Measurements from ENCODE around the gene ZWINT.

ZWINT gene

DNA sequence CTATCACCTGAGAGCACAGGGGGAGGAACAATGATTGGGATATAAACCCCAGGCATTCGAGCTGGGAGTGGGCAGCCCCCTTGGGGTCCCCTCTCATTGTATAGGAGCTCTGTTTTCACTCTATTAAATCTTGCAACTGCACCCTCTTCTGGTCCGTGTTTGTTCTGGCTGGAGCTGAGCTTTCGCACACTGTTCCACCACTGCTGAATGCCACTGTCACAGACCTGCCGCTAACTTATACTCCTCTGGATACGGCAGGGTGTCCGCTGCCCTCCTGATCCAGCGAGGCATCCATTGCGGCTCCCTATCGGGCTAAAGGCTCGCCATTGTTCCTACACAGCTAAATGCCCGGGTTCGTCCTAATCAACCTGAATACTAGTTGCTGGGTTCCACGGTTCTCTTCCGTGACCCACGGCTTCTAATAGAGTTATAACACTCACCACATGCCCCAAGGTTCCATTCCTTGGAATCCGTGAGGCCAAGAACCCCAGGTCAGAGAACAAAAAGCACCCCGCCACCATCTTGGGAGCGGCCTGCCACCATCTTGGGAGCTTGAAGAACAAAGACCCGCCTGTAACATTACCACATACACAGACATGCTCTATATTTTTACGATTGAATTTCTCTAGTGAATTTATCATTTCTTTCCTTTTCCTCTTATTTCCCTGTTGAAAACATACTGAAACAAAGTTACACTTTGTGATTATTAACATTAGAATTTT lies 9.0 kb downstream of the ZWINT start (continued):
- no peak for TF ChIP-seq OVOL3 (tag by site-specific recombination; IDR thresholded peaks at IDR 0.05)
- no peak for TF ChIP-seq ZNF48 (tag by site-specific recombination; IDR thresholded peaks at IDR 0.05)
- TF ChIP-seq ZNF114 (tag by site-specific recombination; IDR thresholded peaks at IDR 0.05) = no peak
- TF ChIP-seq, protein P1, sequence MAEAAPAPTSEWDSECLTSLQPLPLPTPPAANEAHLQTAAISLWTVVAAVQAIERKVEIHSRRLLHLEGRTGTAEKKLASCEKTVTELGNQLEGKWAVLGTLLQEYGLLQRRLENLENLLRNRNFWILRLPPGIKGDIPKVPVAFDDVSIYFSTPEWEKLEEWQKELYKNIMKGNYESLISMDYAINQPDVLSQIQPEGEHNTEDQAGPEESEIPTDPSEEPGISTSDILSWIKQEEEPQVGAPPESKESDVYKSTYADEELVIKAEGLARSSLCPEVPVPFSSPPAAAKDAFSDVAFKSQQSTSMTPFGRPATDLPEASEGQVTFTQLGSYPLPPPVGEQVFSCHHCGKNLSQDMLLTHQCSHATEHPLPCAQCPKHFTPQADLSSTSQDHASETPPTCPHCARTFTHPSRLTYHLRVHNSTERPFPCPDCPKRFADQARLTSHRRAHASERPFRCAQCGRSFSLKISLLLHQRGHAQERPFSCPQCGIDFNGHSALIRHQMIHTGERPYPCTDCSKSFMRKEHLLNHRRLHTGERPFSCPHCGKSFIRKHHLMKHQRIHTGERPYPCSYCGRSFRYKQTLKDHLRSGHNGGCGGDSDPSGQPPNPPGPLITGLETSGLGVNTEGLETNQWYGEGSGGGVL (tag by site-specific recombination; IDR thresholded peaks at IDR 0.05) = no peak
- no peak for TF ChIP-seq MEIS1 (CRISPR knock-in tag; IDR thresholded peaks at IDR 0.05; ENCODE audit: borderline replicate concordance)
- no peak for TF ChIP-seq ZFP69B (tag by site-specific recombination; IDR thresholded peaks at IDR 0.05)

DNA sequence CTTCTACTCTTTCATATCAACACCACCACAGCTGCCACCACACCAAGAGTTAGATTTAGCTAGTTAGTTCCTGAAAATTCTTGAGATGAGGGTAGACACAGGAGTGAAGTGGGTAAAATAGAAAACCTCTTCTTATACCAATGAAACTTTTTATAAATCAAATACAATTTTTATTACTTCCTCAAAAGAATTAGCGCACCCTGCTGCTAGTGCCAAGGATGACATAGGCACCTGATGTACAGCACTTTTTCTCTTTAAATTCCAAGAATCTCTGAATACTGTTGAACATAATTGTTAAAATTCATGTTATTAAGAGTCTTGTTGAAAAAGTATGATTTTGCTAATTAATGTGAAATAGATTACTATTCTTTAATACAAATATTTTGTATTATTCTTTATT lies 11.4 kb downstream of the ZWINT start:
- Histone ChIP-seq H3K4me1 (ENCODE audit: control insufficient read depth, insufficient read depth, low read length) (no peaks in the 10 kb centered on the region), H3K9me3 (ENCODE audit: control insufficient read depth, insufficient read depth, low read depth, low read length) (no peaks in the 10 kb centered on the region), H3K36me3 (ENCODE audit: control insufficient read depth in 2 of 2, insufficient read depth in 1 of 2, low read length in 2 of 2) (peaks cover 3 to 11% of the 10 kb centered on the region in 2 experiments; a peak in 2 of 3 replicates), H3K27ac (ENCODE audit: extremely low read depth, low read depth, low read length) (no peak overlapping the region), H3K4me3 (ENCODE audit: low read depth, low read length) (no peak overlapping the region)
- ChIA-PET POLR2A (interaction anchor here (4.5 kb wide), 1 partner anchor 11 kb away, joined by 28 read pairs; the partner anchor contains the start of gene ZWINT), CTCF (interaction anchor here (0.5 to 1.2 kb wide), 3 partner anchors 9 to 739 kb away, joined by 3 to 5 read pairs (median 4); partner anchors contain the start of gene ZWINT)
- TF ChIP-seq ZNF175 (tag by site-specific recombination; IDR thresholded peaks at IDR 0.05) = no peak
- TF ChIP-seq, protein P2, sequence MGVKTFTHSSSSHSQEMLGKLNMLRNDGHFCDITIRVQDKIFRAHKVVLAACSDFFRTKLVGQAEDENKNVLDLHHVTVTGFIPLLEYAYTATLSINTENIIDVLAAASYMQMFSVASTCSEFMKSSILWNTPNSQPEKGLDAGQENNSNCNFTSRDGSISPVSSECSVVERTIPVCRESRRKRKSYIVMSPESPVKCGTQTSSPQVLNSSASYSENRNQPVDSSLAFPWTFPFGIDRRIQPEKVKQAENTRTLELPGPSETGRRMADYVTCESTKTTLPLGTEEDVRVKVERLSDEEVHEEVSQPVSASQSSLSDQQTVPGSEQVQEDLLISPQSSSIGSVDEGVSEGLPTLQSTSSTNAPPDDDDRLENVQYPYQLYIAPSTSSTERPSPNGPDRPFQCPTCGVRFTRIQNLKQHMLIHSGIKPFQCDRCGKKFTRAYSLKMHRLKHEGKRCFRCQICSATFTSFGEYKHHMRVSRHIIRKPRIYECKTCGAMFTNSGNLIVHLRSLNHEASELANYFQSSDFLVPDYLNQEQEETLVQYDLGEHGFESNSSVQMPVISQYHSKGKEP (tag by site-specific recombination; IDR thresholded peaks at IDR 0.05) = no peak
- no peak for TF ChIP-seq KLF9 (tag by site-specific recombination; IDR thresholded peaks at IDR 0.05; ENCODE audit: low read depth)
- no peak for TF ChIP-seq ZNF560 (tag by site-specific recombination; IDR thresholded peaks at IDR 0.05; ENCODE audit: borderline replicate concordance)
- TF ChIP-seq ZNF747 (tag by site-specific recombination; IDR thresholded peaks at IDR 0.05) = no peak
- TF ChIP-seq ZBTB8A (tag by site-specific recombination; IDR thresholded peaks at IDR 0.05) = no peak
- no peak for TF ChIP-seq RBAK (tag by site-specific recombination; IDR thresholded peaks at IDR 0.05)
- TF ChIP-seq, protein P3, sequence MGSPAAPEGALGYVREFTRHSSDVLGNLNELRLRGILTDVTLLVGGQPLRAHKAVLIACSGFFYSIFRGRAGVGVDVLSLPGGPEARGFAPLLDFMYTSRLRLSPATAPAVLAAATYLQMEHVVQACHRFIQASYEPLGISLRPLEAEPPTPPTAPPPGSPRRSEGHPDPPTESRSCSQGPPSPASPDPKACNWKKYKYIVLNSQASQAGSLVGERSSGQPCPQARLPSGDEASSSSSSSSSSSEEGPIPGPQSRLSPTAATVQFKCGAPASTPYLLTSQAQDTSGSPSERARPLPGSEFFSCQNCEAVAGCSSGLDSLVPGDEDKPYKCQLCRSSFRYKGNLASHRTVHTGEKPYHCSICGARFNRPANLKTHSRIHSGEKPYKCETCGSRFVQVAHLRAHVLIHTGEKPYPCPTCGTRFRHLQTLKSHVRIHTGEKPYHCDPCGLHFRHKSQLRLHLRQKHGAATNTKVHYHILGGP (tag by site-specific recombination; IDR thresholded peaks at IDR 0.05) = no peak
- no peak for TF ChIP-seq ZEB2 (tag by site-specific recombination; IDR thresholded peaks at IDR 0.05)
- no peak for TF ChIP-seq ZNF391 (tag by site-specific recombination; IDR thresholded peaks at IDR 0.05; ENCODE audit: borderline replicate concordance, low read depth)
- TF ChIP-seq, protein P4, sequence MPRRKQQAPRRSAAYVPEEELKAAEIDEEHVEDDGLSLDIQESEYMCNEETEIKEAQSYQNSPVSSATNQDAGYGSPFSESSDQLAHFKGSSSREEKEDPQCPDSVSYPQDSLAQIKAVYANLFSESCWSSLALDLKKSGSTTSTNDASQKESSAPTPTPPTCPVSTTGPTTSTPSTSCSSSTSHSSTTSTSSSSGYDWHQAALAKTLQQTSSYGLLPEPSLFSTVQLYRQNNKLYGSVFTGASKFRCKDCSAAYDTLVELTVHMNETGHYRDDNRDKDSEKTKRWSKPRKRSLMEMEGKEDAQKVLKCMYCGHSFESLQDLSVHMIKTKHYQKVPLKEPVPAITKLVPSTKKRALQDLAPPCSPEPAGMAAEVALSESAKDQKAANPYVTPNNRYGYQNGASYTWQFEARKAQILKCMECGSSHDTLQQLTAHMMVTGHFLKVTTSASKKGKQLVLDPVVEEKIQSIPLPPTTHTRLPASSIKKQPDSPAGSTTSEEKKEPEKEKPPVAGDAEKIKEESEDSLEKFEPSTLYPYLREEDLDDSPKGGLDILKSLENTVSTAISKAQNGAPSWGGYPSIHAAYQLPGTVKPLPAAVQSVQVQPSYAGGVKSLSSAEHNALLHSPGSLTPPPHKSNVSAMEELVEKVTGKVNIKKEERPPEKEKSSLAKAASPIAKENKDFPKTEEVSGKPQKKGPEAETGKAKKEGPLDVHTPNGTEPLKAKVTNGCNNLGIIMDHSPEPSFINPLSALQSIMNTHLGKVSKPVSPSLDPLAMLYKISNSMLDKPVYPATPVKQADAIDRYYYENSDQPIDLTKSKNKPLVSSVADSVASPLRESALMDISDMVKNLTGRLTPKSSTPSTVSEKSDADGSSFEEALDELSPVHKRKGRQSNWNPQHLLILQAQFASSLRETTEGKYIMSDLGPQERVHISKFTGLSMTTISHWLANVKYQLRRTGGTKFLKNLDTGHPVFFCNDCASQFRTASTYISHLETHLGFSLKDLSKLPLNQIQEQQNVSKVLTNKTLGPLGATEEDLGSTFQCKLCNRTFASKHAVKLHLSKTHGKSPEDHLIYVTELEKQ (tag by site-specific recombination; IDR thresholded peaks at IDR 0.05; ENCODE audit: borderline replicate concordance) = no peak
- TF ChIP-seq, protein P5, sequence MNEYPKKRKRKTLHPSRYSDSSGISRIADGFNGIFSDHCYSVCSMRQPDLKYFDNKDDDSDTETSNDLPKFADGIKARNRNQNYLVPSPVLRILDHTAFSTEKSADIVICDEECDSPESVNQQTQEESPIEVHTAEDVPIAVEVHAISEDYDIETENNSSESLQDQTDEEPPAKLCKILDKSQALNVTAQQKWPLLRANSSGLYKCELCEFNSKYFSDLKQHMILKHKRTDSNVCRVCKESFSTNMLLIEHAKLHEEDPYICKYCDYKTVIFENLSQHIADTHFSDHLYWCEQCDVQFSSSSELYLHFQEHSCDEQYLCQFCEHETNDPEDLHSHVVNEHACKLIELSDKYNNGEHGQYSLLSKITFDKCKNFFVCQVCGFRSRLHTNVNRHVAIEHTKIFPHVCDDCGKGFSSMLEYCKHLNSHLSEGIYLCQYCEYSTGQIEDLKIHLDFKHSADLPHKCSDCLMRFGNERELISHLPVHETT (tag by site-specific recombination; IDR thresholded peaks at IDR 0.05) = no peak
- no peak for TF ChIP-seq ZNF660 (tag by site-specific recombination; IDR thresholded peaks at IDR 0.05)
- TF ChIP-seq ZNF76 (tag by site-specific recombination; IDR thresholded peaks at IDR 0.05; ENCODE audit: borderline replicate concordance, low read depth) = no peak
- TF ChIP-seq, protein P6, sequence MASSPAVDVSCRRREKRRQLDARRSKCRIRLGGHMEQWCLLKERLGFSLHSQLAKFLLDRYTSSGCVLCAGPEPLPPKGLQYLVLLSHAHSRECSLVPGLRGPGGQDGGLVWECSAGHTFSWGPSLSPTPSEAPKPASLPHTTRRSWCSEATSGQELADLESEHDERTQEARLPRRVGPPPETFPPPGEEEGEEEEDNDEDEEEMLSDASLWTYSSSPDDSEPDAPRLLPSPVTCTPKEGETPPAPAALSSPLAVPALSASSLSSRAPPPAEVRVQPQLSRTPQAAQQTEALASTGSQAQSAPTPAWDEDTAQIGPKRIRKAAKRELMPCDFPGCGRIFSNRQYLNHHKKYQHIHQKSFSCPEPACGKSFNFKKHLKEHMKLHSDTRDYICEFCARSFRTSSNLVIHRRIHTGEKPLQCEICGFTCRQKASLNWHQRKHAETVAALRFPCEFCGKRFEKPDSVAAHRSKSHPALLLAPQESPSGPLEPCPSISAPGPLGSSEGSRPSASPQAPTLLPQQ (tag by site-specific recombination; IDR thresholded peaks at IDR 0.05) = no peak
- no peak for TF ChIP-seq SCRT1 (tag by site-specific recombination; IDR thresholded peaks at IDR 0.05; ENCODE audit: borderline replicate concordance)
- no peak for TF ChIP-seq ZNF223 (tag by site-specific recombination; IDR thresholded peaks at IDR 0.05)
